ENCODE measurements around the gene C11orf16. TPM values are rescaled to one million over a fixed set of nuclear protein-coding genes. Genes with fewer than 3 reads are reported as not detected.

Gene C11orf16
- total RNA-seq, 1 donor from 2014 or later = not detected

DNA sequence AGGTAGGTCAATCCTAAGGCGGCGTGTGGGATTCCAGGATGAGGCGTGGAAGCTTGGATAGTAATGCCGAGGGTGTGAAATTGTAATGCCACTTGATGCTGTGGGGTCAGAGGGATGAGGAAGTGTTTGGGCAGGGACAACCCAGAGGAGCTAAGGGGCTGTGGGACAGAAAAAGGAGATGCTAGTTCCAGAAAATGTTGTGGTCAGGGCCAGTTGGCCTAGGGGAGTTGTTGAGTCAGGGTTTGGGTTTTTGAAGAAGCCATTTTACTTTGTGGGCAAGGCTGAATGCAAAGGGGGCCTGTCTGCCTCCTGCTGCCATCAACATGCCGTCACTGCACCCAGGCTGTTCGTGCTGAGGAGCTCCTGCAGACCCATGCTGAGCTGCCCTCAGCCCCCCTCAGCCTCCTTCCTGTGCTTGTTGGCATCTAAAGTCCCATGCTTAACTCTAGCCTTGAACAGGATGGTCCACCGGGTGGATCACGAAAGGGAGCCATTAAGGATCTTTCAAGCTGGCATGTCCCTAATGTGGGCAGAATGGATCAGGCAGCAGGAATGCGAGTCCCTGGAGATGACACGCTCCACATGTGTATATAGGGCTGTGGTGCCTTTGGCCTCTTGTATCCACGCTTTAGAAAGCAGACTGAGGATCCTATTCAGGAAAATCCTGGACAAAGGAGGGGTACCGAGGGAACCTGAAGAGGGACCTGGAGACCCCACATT is 2.1 kb downstream of the C11orf16 start:
- no peak for DNase-seq (ENCODE audit: low read depth, low spot score)
- no peak overlapping the region for H3K4me3 Mint-ChIP-seq
- peaks cover 11% of the 10 kb centered on the region for H3K4me1 Mint-ChIP-seq
- peak overlapping the region; percentile 57 for H3K27ac Mint-ChIP-seq (ENCODE audit: unreplicated experiment)
- H3K36me3 Mint-ChIP-seq (ENCODE audit: low read depth) = no peaks in the 10 kb centered on the region
- no peaks in the 10 kb centered on the region for H3K9me3 Mint-ChIP-seq
- no peak for TF ChIP-seq CTCF (conservative IDR thresholded peaks at IDR 0.05)
- H3K27me3 Mint-ChIP-seq (ENCODE audit: low read depth) = no peaks in the 10 kb centered on the region

- DNase-seq (ENCODE audit: low read depth, low spot score) = no peak
- Mint-ChIP-seq H3K4me1 (no peaks in the 10 kb centered on the region), H3K36me3 (ENCODE audit: low read depth) (peaks cover 2% of the 10 kb centered on the region), H3K4me3 (no peak overlapping the region), H3K27me3 (ENCODE audit: low read depth) (no peaks in the 10 kb centered on the region), H3K27ac (ENCODE audit: unreplicated experiment) (no peak overlapping the region), H3K9me3 (no peaks in the 10 kb centered on the region)
- TF ChIP-seq CTCF (conservative IDR thresholded peaks at IDR 0.05) = no peak
These were observed 3.6 kb downstream of the C11orf16 start for GRCh38 chr11:8928981-8929615.

DNA sequence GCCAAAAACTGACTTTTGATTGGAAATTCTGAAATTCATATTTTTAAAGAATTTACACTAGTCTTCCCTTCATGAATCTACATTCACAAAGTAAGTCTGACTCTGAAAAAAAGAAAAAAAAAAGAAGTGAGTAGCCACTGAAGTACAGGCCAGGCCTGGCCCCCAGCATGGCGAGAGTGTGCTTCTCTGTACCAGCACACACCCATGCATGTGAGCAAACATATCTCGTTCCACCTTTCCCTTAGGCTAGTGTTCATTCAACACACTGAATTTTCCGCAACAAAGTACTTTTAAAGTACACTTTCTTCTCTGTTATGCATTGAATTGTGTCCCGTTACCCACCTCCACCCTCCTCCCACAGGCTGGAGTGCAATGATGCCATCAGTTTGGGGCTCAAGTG is 4.5 kb downstream of the C11orf16 start:
- Mint-ChIP-seq H3K27ac (ENCODE audit: unreplicated experiment) (no peak overlapping the region), H3K36me3 (ENCODE audit: low read depth) (peaks cover 2% of the 10 kb centered on the region), H3K4me3 (no peak overlapping the region)

GRCh38 chr11:8927233-8927632 is 5.5 kb downstream of the C11orf16 start:
- DNase-seq (ENCODE audit: low read depth, low spot score) = no peak
- peak overlapping the region; percentile 41 for H3K27ac Mint-ChIP-seq (ENCODE audit: unreplicated experiment)

More for the DNA sequence above, 4.5 kb downstream of the C11orf16 start:
- DNase-seq (ENCODE audit: low read depth, low spot score) = no peak
- H3K4me1 Mint-ChIP-seq = no peaks in the 10 kb centered on the region
- no peaks in the 10 kb centered on the region for H3K27me3 Mint-ChIP-seq (ENCODE audit: low read depth)
- TF ChIP-seq CTCF (conservative IDR thresholded peaks at IDR 0.05) = no peak
- no peaks in the 10 kb centered on the region for H3K9me3 Mint-ChIP-seq

GRCh38 chr11:8926236-8926635 is 6.5 kb downstream of the C11orf16 start:
- Mint-ChIP-seq H3K4me3 (no peak overlapping the region), H3K36me3 (ENCODE audit: low read depth) (peaks cover 8% of the 10 kb centered on the region), H3K27me3 (ENCODE audit: low read depth) (no peaks in the 10 kb centered on the region), H3K27ac (ENCODE audit: unreplicated experiment) (no peak overlapping the region), H3K9me3 (no peaks in the 10 kb centered on the region), H3K4me1 (no peaks in the 10 kb centered on the region)
- no peak for DNase-seq (ENCODE audit: low read depth, low spot score)
- TF ChIP-seq CTCF (conservative IDR thresholded peaks at IDR 0.05) = no peak

More at GRCh38 chr11:8927233-8927632, 5.5 kb downstream of the C11orf16 start:
- H3K9me3 Mint-ChIP-seq = no peaks in the 10 kb centered on the region
- peaks cover 2% of the 10 kb centered on the region for H3K36me3 Mint-ChIP-seq (ENCODE audit: low read depth)
- no peak for TF ChIP-seq CTCF (conservative IDR thresholded peaks at IDR 0.05)
- H3K4me1 Mint-ChIP-seq = no peaks in the 10 kb centered on the region
- no peaks in the 10 kb centered on the region for H3K27me3 Mint-ChIP-seq (ENCODE audit: low read depth)
- no peak overlapping the region for H3K4me3 Mint-ChIP-seq

Measured in neural crest cell (in vitro differentiated cells).